Urinary bladder (tissue), 4 donors: Measurements from ENCODE around the gene PTPN1. TPM values are rescaled to one million over a fixed set of nuclear protein-coding genes. Genes with fewer than 3 reads are reported as not detected.
"Not testable (repeated sequence)": the region's sequence is repeated elsewhere in the genome, so short reads cannot be mapped to it uniquely, and the experiment has no call there.

ENCODE experiments used
- DNase-seq: peaks from one replicate; pipeline ENCODE4 v3.0.0-alpha.2; 2015; ENCODE audit errors: extremely low spot score
- H3K27ac ChIP-seq: one replicate; pipeline ENCODE4 v1.5.1; 2013; ENCODE audit warnings: low read depth, mild to moderate bottlenecking, moderate library complexity
- H3K36me3 ChIP-seq: one replicate; pipeline ENCODE4 v1.6.1; 2013; ENCODE audit warnings: mild to moderate bottlenecking, moderate library complexity; ENCODE audit not compliant: insufficient read depth
- H3K4me1 ChIP-seq: one replicate; pipeline ENCODE4 v1.6.1; 2013; ENCODE audit warnings: mild to moderate bottlenecking, moderate library complexity; ENCODE audit not compliant: insufficient read depth
- H3K4me3 ChIP-seq: one replicate; pipeline ENCODE4 v1.5.1; 2013; ENCODE audit warnings: low read depth, low read length
- WGBS: extraction: QIAGEN DNeasy Blood & Tissue Kit; methylation state at CpG from one replicate; pipeline ENCODE4 v1.1.7; 2013; 5-methylcytosine and 5-hydroxymethylcytosine counted together
- polyA plus RNA-seq: library from polyadenylated mRNA; stranded (reverse); fragments of 200-250 nt; gene quantifications from one replicate; pipeline ENCODE4 v1.2.3, GENCODE V29; 2013
- total RNA-seq: library from RNA; depleted of rRNA; stranded (reverse); fragments of >200 nt; gene quantifications from one replicate; pipeline ENCODE4 v1.2.3, GENCODE V29; 2014
- donor health status: healthy with polysubstance abuse.
- donor health status: healthy.

Gene PTPN1
- total and polyA plus RNA-seq, 2 donors, result 15.0 to 26.4 TPM

DNA sequence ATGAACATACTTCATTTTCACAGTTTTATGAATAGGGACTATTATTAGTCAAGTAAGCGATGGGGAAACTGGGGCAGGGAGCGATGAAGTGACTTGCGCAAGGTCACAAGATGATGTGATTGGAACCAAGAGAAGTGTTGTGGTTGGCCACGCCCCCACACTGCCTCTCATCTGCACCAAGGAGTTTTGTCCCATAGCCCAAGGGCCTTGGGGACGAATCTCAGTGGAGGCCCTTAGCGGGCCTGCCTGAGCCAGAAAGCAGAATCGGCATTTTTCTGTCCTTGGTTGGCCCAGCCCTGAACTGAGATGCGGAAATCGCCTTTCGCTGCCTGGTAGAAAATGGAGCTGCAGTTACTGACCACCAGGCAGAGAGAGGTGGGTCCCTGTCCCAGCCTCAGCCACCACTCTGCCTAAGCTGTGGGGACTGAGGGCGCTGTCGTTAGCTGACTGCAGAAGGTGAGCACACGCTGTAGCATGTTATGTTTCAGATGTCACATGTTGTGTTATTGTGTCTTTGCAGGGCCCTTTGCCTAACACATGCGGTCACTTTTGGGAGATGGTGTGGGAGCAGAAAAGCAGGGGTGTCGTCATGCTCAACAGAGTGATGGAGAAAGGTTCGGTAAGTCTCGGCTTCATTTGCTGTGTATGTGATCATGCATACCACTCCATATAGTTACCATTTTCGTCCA is 57.8 kb downstream of the PTPN1 start:
- 96% methylated on average over 18 of the region's 18 CpGs for WGBS

DNA sequence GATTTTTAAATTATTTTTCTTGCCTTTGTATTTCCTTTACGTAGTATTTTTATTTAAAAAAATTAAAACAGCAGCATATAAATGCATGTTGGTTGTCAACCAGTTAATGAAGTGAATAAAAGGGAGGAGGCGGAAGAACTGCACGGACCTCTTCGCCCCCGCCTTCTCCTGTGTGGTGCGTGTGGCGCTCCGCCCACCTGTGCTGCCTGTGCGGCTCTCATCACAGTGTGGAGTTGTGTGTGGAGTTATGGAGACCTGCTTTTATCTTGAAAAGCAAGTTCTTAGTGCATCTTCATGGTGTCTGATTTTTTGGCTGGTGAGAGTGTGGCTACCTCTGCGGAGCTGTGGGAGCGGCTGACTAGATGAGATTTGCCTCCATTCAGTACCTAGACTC is 58.4 kb downstream of the PTPN1 start:
- no peak overlapping the region for H3K4me3 ChIP-seq
- DNase-seq, result no peak
- 85% methylated on average over 11 of the region's 11 CpGs for WGBS
- H3K36me3 ChIP-seq, result peaks cover 2% of the 10 kb centered on the region
- H3K27ac ChIP-seq, result no peak overlapping the region
- no peaks in the 10 kb centered on the region for H3K4me1 ChIP-seq

More for the DNA sequence above, 57.8 kb downstream of the PTPN1 start:
- Histone ChIP-seq H3K4me3 (no peak overlapping the region), H3K4me1 (no peaks in the 10 kb centered on the region), H3K36me3 (peaks cover 2% of the 10 kb centered on the region), H3K27ac (no peak overlapping the region)
- DNase-seq, result no peak

DNA sequence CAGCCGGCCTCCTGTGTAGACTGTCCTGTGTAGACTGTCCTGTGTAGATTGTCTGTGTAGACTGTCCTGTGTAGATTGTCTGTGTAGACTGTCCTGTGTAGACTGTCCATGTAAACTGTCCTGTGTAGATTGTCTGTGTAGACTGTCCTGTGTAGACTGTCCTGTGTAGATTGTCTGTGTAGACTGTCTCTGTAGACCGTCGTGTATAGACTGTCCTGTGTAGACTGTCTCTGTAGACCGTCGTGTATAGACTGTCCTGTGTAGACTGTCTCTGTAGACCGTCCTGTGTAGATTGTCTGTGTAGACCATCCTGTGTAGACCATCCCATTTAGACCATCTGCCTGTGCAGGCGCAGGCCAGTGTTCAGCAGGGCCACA is 59.3 kb downstream of the PTPN1 start:
- H3K27ac ChIP-seq, DNase-seq, H3K36me3 ChIP-seq, H3K4me3 ChIP-seq, H3K4me1 ChIP-seq: not testable (repeated sequence)
- WGBS, result 96% methylated on average over 7 of the region's 7 CpGs

DNA sequence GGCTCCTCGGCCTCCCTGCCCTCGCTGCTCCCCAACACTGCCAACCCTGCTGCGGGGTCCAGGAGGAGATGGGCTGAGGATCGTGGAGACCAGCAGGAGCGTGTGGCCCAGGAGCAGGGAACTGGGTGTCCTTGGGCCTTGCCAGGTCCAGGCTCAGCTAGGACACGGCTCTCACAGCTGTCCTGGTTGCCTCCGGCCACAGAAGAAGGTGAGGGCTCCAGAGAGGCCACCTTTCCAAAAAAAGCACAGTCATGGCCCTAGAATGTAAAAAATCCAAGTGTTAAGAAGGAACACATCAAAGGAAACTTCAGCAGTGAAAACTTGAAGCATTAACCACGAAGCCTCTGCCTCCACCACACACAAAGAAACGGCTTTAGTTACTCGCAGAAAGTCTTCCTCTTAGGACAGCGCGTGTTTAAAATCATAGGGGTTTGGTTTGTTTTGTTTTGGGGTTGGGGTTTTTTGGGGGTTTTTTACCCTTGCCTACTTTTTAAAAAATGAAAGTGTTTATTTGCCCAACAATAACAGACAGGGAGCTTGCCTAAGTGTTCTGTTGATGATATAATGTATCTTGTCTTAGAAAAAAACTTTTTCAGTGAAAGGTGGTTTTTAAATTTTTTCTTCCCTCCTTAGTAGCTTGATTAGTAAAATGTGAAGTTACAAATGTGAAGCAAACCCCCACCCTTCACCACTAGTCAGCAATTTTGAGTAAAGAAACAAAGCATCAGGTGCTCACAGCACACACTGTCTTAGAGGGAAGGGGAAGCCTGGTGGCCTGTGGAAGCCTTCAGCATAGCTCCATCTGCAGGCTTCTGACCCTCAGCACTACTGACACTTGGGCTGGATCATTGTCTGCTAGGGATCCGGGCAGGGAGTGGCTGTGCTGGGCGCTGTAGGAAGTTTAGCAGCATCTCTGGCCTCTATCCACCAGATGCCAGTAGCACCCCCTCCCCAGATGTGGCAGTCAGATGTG is 60.0 kb downstream of the PTPN1 start:
- 87% methylated on average over 14 of the region's 14 CpGs for WGBS
- Histone ChIP-seq H3K36me3 (peaks cover 7% of the 10 kb centered on the region), H3K27ac (no peak overlapping the region), H3K4me3 (no peak overlapping the region), H3K4me1 (no peaks in the 10 kb centered on the region)
- no peak for DNase-seq

DNA sequence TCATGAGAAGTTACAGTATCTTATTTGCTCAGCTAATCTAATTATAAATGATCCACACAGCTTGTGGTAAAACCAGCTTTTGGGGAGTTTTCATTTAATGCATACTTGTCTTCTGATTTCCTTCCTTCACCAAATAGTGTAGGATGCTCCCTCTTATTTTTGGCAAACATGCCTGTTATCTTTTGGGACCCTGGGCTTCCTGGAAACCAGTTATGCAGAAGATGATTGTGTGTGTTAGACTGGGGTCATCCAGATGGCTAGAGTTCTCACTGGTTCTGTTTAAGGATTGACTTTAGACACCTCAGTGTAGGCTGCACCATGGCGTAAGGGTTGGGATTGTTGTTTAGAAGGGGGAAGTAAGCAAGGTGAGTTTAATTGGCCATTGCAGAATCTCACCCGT is 61.3 kb downstream of the PTPN1 start:
- H3K36me3 ChIP-seq, result peaks cover 9% of the 10 kb centered on the region
- no peak overlapping the region for H3K27ac ChIP-seq
- H3K4me3 ChIP-seq, result no peak overlapping the region
- H3K4me1 ChIP-seq, result no peaks in the 10 kb centered on the region
- DNase-seq, result no peak
- WGBS, result 96% methylated on average over 2 of the region's 2 CpGs

DNA sequence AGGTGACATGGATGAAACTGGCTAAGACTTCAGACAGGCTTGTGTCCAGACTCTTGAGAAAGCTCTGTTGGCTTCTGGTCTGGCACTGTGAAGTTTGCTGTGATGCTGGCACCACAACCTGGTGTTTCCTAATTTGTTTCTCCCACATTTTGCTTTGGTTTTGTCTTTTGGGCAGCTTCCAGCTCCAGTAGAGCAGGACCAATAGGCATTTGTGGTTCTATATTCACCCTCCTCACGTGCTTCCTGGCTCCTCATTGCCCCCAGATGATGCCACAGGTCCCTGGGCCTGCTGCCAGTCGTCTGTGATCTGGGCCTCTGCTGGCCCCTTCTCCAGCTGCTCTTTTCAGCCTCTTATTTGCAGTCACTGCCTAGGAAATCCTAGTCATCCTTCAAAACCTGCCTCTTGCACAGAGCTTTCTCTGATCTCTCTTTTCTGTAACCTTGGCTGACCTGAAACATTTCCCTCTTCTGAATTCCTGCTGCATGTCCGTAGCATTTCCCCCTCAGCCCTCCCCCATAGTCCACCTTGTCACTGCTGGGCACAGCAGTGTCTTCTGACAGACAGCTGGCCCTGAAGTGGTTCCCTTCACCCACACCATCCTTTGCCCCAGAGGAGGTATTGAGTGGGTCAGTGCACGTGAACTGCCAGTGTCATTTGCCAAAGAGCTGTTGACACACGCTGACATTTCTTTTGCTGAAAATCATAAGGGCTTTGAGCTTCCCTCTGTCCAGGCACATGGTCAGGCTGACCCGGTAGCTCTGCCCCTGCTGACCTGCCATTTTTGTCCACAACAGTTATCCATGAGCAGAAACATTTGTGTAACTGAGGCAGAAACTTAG is 63.0 kb downstream of the PTPN1 start:
- H3K4me1 ChIP-seq, result no peaks in the 10 kb centered on the region
- WGBS, result 45% methylated on average over 6 of the region's 6 CpGs
- H3K27ac ChIP-seq, result no peak overlapping the region
- H3K36me3 ChIP-seq, result peaks cover 9% of the 10 kb centered on the region
- no peak for DNase-seq
- H3K4me3 ChIP-seq, result no peak overlapping the region

DNA sequence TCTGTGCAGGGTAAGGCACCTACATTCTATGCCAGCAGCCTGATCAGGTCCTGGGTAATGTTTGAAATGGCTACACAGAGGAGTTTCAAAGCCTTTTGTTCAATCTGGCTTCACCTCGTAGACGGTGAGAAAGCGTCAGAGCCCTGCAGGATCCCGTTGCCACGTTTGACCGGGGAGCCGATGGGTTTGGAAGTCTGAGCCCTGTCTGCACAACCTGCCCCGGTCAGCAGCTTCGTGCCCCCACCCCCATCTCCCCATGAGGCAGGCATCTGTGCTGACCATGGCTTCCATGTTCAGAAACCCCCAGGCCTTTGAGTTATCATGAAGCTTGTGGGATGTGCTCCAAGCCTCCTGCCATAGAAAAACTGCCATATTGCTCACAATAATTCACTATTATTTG is 63.9 kb downstream of the PTPN1 start:
- Histone ChIP-seq H3K4me3 (no peak overlapping the region), H3K36me3 (peaks cover 9% of the 10 kb centered on the region), H3K4me1 (no peaks in the 10 kb centered on the region), H3K27ac (no peak overlapping the region)
- 80% methylated on average over 9 of the region's 9 CpGs for WGBS
- no peak for DNase-seq

DNA sequence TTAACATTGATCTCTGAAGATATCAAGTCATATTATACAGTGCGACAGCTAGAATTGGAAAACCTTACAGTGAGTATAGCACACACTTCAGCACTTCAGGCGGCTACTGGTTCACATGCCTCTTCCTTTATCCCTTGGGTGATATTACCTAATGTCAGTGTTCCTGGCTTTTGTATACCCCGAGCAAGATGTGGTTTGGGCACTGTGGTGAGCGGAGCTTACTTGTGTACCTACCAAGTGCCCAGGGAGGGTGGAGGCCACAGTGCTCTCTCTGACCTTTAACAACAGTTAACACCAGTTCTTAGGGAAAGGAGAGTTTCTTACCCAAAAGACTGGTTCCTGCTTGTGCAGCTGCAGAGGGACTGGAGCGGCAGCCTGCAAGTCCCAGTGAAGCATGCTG is 64.4 kb downstream of the PTPN1 start:
- no peak overlapping the region for H3K4me3 ChIP-seq
- DNase-seq, result no peak
- 95% methylated on average over 5 of the region's 5 CpGs for WGBS
- no peaks in the 10 kb centered on the region for H3K4me1 ChIP-seq
- no peak overlapping the region for H3K27ac ChIP-seq
- H3K36me3 ChIP-seq, result peaks cover 7% of the 10 kb centered on the region

DNA sequence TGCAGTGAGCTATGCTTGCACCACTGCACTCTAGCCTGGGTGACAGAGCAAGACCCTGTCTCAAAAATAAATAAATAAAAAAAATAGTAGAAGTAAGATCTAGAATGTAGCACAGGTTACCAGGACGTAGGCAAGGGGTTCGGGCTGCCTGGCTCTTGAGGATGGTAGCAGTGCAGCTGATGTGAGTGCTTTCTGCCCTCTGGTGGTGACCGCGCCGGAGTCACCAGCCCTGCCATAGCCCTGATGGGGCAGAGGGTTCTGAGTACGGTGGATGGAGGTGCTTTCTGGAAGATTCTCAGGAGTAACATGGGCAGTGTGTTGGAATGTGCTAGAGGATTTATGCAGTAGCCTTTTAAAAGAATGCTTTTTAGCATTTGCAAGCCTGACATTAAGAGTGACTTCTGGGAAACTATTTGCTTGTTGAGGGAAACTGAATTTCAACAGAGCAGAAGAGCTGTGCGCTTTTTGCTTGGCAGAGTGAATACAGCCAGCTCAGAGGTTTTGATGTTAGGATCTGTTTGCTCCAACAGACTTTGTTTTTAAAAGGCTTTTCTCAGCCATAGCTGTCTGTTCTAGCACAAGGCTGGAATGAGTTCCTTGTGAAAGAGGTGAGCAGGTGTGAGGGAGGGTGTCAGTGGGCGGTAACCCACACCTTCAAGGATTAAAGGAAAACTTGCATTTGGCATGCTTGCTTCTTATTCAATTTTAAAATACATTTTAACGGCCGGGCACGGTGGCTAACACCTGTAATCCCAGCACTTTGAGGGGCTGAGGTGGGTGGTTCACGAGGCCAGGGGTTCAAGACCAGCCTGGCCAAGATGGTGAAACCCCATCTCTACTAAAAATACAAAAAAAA is 65.9 kb downstream of the PTPN1 start:
- DNase-seq, result no peak
- H3K27ac ChIP-seq, result no peak overlapping the region
- H3K4me1 ChIP-seq, result no peaks in the 10 kb centered on the region

DNA sequence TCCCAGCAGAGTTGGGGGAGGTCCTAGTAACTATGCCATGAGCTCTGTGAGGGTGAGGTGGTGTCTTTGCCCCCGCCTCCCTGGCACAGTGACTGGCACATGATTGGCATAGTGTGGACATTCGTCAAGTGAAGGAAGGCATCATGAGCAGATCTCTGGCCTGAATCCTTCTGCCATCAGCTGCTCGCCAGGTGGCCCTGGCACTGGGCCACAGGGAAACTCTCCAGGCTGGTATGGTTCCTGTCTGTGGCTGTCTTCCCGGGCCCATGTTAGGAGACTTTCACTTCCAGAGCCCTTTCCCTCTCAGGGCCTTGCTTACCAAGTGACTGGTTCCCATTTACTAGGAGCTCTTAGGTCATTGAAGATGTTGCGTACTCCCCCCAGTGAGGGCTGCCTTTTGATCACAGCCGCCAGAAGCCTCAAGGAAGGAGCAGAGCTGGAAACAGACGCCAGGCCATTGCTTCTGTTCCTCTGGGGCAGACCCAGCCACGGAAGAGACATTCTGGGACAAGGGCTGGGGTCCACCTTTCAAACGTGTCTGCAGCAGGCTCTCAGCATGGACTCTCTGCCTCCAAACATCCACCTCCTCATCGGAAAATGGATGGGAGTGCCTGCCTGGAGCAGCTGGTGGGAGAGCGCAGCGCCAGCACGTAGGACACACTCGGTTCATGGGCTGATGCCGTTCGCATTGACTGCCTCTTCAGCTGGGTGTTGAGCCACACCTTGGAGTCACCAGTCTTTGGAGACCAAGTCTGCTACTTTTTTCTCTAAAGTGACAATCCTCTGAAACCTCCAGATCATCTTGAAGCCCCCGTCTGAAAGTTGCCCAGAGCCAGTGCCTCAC is 67.2 kb downstream of the PTPN1 start:
- H3K4me1 ChIP-seq, result no peaks in the 10 kb centered on the region
- peaks cover 10% of the 10 kb centered on the region for H3K36me3 ChIP-seq
- no peak for DNase-seq
- H3K4me3 ChIP-seq, result no peak overlapping the region
- no peak overlapping the region for H3K27ac ChIP-seq
- 79% methylated on average over 17 of the region's 17 CpGs for WGBS

More for the DNA sequence above, 65.9 kb downstream of the PTPN1 start:
- 57% methylated on average over 12 of the region's 12 CpGs for WGBS
- Histone ChIP-seq H3K36me3 (peaks cover 7% of the 10 kb centered on the region), H3K4me3 (no peak overlapping the region)

DNA sequence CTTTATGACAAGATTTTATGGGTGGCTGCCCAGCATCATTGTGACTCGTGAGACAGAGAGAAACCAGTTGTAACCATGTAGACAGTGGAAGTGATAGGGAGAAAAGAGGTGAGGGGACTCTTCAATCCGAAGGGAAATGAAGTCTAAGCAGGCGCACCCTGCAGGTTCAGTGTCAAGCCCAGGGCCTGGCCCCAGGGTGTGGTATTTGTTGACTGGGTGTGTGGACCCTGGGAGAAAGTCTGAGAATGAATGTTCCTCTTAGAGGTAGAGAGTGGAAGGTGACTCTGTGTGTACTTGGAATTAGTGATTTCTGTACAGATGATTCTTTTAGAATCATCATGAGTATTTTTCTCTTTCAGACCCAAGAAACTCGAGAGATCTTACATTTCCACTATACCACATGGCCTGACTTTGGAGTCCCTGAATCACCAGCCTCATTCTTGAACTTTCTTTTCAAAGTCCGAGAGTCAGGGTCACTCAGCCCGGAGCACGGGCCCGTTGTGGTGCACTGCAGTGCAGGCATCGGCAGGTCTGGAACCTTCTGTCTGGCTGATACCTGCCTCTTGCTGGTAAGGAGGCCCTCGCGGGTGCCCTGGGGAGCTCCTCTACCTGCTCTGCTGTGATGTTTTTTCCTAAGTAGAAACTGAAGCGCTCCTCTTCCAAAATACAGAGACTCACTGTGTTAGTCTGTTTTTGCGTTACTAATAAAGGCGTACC is 68.0 kb downstream of the PTPN1 start:
- no peak overlapping the region for H3K27ac ChIP-seq
- DNase-seq, result no peak

DNA sequence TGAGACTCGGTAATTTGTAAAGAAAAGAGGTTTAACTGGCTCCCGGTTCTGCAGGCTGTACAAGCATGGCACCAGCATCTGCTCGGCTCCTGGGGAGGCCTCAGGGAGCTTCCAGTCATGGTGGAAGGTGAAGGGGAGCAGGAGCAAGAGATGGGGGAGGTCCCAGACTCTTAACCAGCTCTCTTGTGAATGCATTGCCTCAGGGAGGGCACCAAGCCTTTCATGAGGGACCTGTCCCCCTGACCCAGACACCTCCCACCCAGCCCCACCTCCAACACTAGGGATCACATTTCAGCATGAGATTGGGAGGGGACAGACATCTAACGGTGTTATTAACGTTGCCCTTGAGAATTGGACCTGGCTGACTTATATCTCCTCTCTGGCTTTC is 68.6 kb downstream of the PTPN1 start:
- Histone ChIP-seq H3K4me3 (no peak overlapping the region), H3K27ac (no peak overlapping the region), H3K36me3 (peaks cover 10% of the 10 kb centered on the region), H3K4me1 (no peaks in the 10 kb centered on the region)
- no peak for DNase-seq
- 69% methylated on average over 5 of the region's 5 CpGs for WGBS

More for the DNA sequence above, 68.0 kb downstream of the PTPN1 start:
- Histone ChIP-seq H3K4me3 (no peak overlapping the region), H3K36me3 (peaks cover 10% of the 10 kb centered on the region), H3K4me1 (no peaks in the 10 kb centered on the region)
- WGBS, result 89% methylated on average over 14 of the region's 14 CpGs
